ENCODE measurements around the gene ELANE.

DNA sequence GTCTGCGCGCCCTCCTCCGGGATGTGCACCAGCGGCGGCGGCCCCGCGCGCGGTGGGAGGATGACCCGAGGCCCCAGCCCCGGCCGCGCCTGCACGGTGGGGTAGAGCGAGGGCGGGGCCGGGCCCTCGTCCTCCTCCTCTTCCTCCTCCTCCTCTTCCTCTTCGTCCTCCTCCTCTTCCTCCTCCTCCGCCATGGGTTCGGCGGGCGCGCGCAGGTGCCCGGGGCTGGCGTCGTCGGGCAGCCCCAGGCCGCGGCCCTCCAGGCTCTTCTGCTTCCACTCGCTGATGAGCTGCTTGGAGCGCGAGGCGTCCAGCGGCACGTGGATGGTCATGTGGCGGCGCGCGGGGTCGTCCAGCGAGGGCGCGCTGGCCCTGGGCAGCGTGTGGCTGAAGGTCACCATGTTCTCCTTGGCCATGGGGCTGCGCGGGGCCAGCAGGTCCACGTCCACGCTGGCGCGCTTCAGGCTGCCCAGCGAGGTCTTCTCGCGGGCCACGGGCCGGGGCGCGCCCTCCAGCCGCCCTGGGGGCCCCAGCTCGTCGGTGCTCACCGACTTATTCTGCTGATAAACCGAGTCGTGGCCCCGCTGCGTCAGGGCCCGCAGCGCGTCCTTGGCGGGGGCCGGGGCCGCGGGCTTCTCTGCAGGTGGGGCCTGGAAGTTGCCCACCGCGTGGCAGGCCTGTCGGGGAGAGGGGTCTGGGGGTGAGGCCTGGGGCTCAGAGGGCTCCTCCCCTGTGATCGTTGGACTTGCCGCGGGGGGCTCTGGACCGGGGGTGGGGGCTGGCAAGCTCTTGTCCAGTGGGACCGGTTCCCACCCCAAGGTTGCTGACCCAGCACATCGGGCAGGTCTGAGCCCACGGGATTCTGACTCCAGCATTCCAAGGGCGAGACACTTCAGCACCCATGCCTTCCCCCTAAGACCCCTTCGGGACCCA, 38.6 kb upstream of the ELANE start:
- TF ChIP-seq, protein P1, sequence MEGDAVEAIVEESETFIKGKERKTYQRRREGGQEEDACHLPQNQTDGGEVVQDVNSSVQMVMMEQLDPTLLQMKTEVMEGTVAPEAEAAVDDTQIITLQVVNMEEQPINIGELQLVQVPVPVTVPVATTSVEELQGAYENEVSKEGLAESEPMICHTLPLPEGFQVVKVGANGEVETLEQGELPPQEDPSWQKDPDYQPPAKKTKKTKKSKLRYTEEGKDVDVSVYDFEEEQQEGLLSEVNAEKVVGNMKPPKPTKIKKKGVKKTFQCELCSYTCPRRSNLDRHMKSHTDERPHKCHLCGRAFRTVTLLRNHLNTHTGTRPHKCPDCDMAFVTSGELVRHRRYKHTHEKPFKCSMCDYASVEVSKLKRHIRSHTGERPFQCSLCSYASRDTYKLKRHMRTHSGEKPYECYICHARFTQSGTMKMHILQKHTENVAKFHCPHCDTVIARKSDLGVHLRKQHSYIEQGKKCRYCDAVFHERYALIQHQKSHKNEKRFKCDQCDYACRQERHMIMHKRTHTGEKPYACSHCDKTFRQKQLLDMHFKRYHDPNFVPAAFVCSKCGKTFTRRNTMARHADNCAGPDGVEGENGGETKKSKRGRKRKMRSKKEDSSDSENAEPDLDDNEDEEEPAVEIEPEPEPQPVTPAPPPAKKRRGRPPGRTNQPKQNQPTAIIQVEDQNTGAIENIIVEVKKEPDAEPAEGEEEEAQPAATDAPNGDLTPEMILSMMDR (conservative IDR thresholded peaks at IDR 0.05; ENCODE audit: low read length): no peak
- TF ChIP-seq EZH2phosphoT487 (IDR thresholded peaks at IDR 0.05; ENCODE audit: borderline replicate concordance, low read depth, low read length): no peak

All from OCI-LY7 (cell line).